Activated CD8-positive, alpha-beta memory T cell treated with anti-CD3 and anti-CD28 coated beads for 36 hours (primary cell): ENCODE results near the gene SURF4. TPM values are rescaled to one million over a fixed set of nuclear protein-coding genes. Genes with fewer than 3 reads are reported as not detected.

Experiments used
- CTCF ChIA-PET: fragments of 350-600 bp; sonication (Branson Sonifier 250); formaldehyde crosslinking; loops from one replicate; lab custom pipeline; 2021; ENCODE audit warnings: antibody characterized with exemption; lab: Charles Lee
- POLR2A ChIA-PET: fragments of 350-600 bp; sonication (Branson Sonifier 250); formaldehyde crosslinking; loops from one replicate; lab custom pipeline; 2021; ENCODE audit warnings: antibody characterized with exemption; lab: Charles Lee
- total RNA-seq, 2 experiments: library from RNA; stranded (reverse); gene quantifications; one replicate each; pipeline ENCODE4 v1.2.3, GENCODE V29; 2021

The SURF4 gene
- total RNA-seq, 2 experiments from 2014 or later: 260 to 276 TPM

DNA sequence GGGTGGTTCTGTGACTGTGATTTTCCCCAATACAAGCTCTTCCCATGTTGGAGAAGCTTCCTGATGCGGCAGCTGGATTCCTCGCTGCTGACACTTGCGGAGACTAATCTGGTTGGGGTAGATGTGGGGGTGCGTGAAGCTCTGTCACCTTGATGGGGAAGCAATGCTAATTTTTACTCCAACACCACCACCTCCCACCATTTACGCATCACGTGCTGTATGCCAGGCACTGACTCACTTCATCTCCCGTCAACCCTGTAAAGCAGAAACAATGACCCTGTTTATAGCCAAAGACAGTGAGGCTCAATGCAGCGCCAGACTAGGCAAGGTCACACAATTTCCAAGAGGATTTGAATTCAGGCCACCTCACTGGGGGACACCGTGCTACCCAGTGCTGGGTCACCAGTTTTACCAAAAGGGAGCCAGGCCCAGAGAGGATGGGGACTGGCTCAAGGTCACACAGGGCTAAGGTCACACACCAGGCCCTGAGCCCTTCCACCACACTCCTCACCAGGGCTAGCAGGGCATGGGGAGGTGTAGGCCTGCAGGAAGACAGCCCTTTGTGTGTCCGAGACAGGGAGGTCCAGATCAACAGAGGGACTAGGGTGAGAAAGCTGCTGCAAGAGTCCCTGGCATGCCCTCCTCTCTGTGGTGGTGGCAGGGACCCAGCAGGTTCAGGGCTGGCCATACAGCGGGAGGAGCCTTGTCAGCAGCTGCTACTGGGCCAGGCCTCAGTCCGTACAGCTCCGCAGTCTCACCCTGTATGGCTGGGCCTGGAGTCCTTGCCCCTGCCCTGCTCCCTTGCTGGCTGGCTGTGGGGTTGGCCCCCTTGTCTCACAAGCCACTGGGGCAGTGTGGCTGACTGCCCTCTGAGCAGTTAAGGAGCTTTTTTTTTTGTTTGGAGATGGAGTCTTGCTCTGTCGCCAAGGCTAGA lies 3.6 kb upstream of the SURF4 start:
- CTCF ChIA-PET: interaction anchor here (1.0 kb wide), 1 partner anchor 99 kb away, joined by 3 read pairs; the partner anchor contains the start of gene SLC2A6

DNA sequence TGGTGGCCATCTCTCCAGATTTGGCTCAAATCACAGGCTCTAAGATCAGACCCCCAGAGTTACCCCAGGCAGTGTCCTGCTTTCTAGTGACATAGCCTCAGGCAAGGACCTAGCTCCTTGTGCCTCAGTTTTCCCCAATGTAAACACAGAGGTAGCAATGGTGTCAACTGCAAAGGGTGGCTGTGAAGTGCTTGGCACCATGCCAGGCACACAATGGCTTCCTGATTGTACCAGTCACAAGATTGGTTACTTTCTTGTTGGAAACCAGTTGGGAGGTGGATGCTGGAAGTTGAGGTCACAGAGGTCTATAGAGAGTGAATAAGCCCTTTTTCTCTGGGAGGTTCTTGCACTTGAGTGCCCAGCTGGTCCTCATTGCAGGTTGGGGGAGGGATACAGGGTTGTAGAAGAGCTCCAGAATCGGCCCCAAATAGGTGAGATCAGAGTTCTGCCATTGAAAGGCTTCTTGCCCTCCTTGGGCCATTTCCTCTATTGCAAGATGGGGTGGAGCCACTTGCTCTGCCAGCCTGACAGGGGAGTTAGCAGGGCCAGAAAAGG lies 2.6 kb upstream of the SURF4 start:
- CTCF ChIA-PET: interaction anchor here (1.0 kb wide), 1 partner anchor 100 kb away, joined by 3 read pairs; the partner anchor contains the start of gene SLC2A6
- POLR2A ChIA-PET: interaction anchor here (0.5 kb wide), 1 partner anchor 315 kb away, joined by 3 read pairs; no protein-coding TSS in a partner anchor

More for the DNA sequence above, 3.6 kb upstream of the SURF4 start:
- POLR2A ChIA-PET: interaction anchor here (0.5 kb wide), 1 partner anchor 316 kb away, joined by 3 read pairs; no protein-coding TSS in a partner anchor

GRCh38 chr9:133377721-133378216 lies 1.9 kb upstream of the SURF4 start:
- ChIA-PET POLR2A (no interaction called here), CTCF (no interaction called here)

GRCh38 chr9:133377280-133377679 lies 1.4 kb upstream of the SURF4 start:
- POLR2A ChIA-PET: interaction anchor here (1.3 to 10.0 kb wide), 2 partner anchors 23 to 28 kb away, joined by 5 to 172 read pairs; partner anchors contain the start of genes MED22 and RPL7A
- CTCF ChIA-PET: interaction anchor here (0.8 to 1.1 kb wide), 3 partner anchors 27 to 191 kb away, joined by 3 read pairs; no protein-coding TSS in a partner anchor

DNA sequence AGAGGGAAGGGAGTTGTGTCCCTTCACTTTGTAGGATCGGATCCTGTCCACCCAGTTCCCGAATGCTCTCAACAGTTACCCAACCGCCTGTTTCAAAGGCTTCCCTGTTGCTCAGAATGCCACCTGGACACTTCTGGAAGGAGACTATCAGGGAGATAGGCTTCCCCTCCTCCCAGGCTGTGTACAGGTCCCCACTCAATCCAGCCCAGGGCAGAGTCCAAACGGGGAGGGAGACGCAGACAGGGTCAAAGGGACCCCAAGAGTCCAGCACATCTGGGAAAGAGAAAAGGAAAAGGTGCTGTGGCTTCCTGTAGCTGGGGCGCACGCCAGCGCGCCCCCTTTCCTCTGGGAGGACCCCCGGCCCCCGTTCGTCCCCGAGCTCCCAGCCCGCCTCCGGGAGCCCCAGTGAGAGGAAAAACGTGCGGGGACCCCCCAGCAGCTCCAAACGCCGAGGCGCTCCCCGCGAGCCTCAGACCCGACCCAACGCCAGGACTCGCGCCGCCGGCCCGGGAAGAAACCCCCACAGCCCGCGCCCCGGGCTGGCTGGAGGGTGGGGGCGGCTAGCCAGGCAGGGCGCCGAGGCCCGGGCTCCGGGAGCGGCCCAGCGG lies 640 bp downstream of the SURF4 start:
- POLR2A ChIA-PET: interaction anchor here (0.8 to 10.0 kb wide), 6 partner anchors 15 to 250 kb away, joined by 4 to 172 read pairs (median 9); partner anchors contain the start of genes ADAMTS13, MED22, RPL7A and SURF1
- CTCF ChIA-PET: interaction anchor here (0.6 to 2.2 kb wide), 7 partner anchors 18 to 227 kb away, joined by 3 to 10 read pairs (median 4); no protein-coding TSS in a partner anchor

DNA sequence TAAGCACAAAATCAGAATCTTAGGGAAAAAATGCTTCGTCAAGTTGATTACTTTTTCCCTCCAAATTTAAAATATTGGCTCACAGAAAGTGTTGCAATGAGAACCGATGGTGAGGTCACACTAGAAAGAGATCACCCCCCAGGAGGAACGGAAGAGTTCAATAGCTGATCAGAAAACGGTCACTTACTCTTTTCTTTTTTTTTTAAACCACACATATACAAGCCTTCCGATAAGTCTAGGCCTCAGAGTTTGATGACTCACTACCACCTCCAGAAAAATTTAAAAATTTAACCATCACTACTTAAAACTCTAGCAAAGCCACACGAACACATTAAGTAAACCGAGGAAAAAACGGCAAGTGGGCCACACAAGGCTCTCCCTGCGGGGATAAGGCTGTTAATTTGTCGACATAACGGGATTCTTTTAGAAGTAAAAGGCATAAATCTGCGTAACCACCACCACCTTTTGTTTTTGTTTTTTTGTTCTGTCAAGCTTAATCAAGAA lies 1.2 kb downstream of the SURF4 start:
- POLR2A ChIA-PET: interaction anchor here (0.6 to 10.0 kb wide), 7 partner anchors 14 to 249 kb away, joined by 3 to 172 read pairs (median 7); partner anchors contain the start of genes ADAMTS13, MED22, RPL7A and SURF1
- CTCF ChIA-PET: interaction anchor here (0.6 to 2.2 kb wide), 7 partner anchors 17 to 226 kb away, joined by 3 to 10 read pairs (median 4); no protein-coding TSS in a partner anchor

DNA sequence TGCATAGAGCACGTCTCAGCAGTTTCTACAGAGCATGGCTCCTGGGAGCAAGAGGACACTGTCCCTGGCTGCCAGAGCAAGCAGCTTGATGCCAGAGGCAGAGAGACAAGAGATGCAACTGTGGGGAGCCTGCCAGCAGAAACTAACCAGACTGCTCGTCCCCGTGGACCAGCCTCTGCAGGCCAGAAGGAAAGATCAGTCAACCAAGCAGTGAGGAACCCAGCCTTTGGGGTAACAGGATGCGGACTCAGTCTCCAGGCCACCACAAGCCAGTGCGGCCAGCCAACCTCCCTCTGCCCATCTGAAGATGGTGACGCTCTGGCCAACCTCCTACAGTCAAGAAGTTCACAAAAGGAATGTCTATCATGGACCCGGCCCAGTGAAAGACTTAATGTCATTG lies 3.7 kb downstream of the SURF4 start:
- POLR2A ChIA-PET: interaction anchor here (0.7 to 10.0 kb wide), 5 partner anchors 9 to 45 kb away, joined by 3 to 172 read pairs (median 5); partner anchors contain the start of genes MED22, RPL7A, SURF1 and SURF2
- CTCF ChIA-PET: interaction anchor here (1.1 to 4.0 kb wide), 5 partner anchors 10 to 115 kb away, joined by 3 to 41 read pairs (median 5); partner anchors contain the start of genes MED22, RPL7A, SURF1 and SURF2

GRCh38 chr9:133371261-133371711 lies 4.6 kb downstream of the SURF4 start:
- POLR2A ChIA-PET: interaction anchor here (1.1 to 10.0 kb wide), 5 partner anchors 8 to 88 kb away, joined by 4 to 172 read pairs (median 5); partner anchors contain the start of genes CACFD1, MED22, RPL7A and SURF1
- CTCF ChIA-PET: interaction anchor here (0.8 to 4.0 kb wide), 9 partner anchors 9 to 115 kb away, joined by 3 to 41 read pairs (median 5); partner anchors contain the start of genes MED22, RPL7A, SURF1 and SURF2

DNA sequence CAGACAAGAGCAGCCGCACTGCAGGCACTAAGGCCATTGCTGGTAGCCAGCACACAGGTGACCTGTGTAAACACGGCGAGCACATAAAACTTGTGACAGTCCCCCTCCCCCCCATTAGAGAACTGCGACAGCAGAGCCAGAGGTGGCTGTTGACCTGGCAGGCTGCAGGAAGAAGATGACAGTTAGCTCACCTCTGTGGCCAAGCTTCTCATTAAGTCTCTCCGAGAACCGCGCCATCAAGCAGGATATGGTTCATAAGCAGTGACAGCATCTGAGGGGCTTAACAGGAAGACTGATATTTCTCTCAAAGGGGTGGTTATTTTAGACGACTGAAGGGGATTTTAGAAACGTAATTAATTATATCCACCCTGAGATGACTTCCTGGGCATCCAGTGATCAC lies 5.2 kb downstream of the SURF4 start:
- ChIA-PET CTCF (interaction anchor here (0.8 to 4.0 kb wide), 8 partner anchors 8 to 35 kb away, joined by 3 to 41 read pairs (median 5); partner anchors contain the start of genes MED22, RPL7A, SURF1 and SURF2), POLR2A (interaction anchor here (1.1 to 10.0 kb wide), 4 partner anchors 14 to 89 kb away, joined by 4 to 172 read pairs (median 48); partner anchors contain the start of genes CACFD1, MED22, RPL7A and SURF1)

DNA sequence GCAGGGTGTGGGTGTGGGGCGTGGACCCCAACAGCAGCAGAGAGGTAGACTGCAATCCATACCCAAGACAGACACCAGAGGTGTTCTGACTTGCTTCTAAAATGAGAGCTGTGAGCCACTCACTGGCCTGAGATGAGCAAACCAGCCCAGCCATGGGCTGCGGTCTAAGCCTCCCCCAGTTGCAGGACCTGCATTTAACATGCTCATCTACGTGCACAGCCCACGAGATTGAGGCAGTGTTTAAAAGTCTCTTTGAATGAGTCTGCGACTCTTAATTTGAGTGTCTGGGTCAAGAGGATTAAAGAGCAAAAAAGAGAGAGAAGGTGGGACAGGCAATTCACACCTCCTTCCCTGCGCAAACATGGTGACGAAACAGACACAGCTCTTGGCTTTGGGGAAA lies 5.9 kb downstream of the SURF4 start:
- CTCF ChIA-PET: interaction anchor here (1.2 to 4.0 kb wide), 6 partner anchors 10 to 30 kb away, joined by 3 to 41 read pairs (median 12); partner anchors contain the start of genes MED22, RPL7A, SURF1 and SURF2
- POLR2A ChIA-PET: interaction anchor here (1.7 to 10.0 kb wide), 3 partner anchors 13 to 90 kb away, joined by 4 to 172 read pairs (median 93); partner anchors contain the start of genes CACFD1, MED22, RPL7A and SURF1

DNA sequence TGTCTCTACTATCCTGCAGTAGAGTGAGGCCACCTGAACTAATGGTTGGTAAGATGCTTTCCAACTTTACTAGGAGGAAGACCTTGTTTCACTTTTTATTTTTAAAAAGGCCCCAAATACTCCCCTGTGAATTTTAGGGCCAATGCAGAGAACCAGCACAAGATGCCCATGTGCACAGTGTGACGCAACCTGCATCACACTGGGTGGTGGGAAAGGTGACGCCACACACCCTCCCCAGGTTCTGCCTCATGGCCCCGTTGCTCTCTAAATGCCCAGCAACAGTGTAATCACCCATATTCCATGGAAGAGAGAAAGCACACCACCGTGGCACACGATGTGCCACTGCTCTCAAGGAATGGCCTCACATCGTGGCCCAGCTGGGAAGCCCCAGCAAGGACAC lies 6.4 kb downstream of the SURF4 start:
- POLR2A ChIA-PET: interaction anchor here (1.7 to 10.0 kb wide), 3 partner anchors 12 to 90 kb away, joined by 4 to 172 read pairs (median 93); partner anchors contain the start of genes CACFD1, MED22, RPL7A and SURF1
- CTCF ChIA-PET: interaction anchor here (1.2 to 4.0 kb wide), 6 partner anchors 10 to 31 kb away, joined by 3 to 41 read pairs (median 12); partner anchors contain the start of genes MED22, RPL7A, SURF1 and SURF2

GRCh38 chr9:133368249-133368881 lies 7.5 kb downstream of the SURF4 start:
- POLR2A ChIA-PET: interaction anchor here (5.2 to 10.0 kb wide), 2 partner anchors 11 to 19 kb away, joined by 93 to 172 read pairs; partner anchors contain the start of genes MED22, RPL7A, SURF1 and SURF2
- CTCF ChIA-PET: no interaction called here

DNA sequence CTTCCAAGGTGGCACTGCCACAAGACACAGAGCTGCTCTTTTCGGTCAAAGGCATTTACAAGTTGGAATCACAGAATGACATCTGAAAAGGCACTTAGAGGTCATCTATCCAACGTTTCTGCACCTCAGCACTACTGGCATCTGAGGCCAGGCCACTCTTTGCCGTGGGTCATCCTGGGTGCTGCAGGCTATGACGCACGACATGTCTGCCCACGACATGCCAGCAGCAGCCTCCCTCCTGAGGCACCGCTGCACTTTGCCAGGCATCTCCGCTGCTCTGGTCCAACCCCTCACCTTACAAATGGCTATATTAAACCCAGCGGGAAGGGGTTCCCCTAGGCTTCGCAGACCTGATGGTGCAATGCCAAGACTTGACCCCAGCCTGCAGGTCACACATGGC lies 8.1 kb downstream of the SURF4 start:
- ChIA-PET CTCF (interaction anchor here (1.6 kb wide), 1 partner anchor 29 kb away, joined by 3 read pairs; no protein-coding TSS in a partner anchor), POLR2A (interaction anchor here (0.7 to 10.0 kb wide), 3 partner anchors 11 to 19 kb away, joined by 4 to 172 read pairs (median 93); partner anchors contain the start of genes MED22, RPL7A, SURF1 and SURF2)

GRCh38 chr9:133367221-133367620 lies 8.6 kb downstream of the SURF4 start:
- CTCF ChIA-PET: interaction anchor here (1.6 kb wide), 1 partner anchor 28 kb away, joined by 3 read pairs; no protein-coding TSS in a partner anchor
- POLR2A ChIA-PET: interaction anchor here (0.7 to 2.6 kb wide), 2 partner anchors 11 to 16 kb away, joined by 4 to 12 read pairs; partner anchors contain the start of gene SURF1

GRCh38 chr9:133366435-133366834 lies 9.4 kb downstream of the SURF4 start:
- POLR2A ChIA-PET: interaction anchor here (0.9 to 2.6 kb wide), 4 partner anchors 9 to 23 kb away, joined by 3 to 12 read pairs (median 6); partner anchors contain the start of genes MED22 and RPL7A
- CTCF ChIA-PET: interaction anchor here (1.3 to 1.7 kb wide), 4 partner anchors 10 to 39 kb away, joined by 3 to 7 read pairs (median 4); partner anchors contain the start of genes SURF1 and SURF2
